ENCODE measurements around the gene KLHDC4.

The KLHDC4 gene

GRCh38 chr16:87697792-87698191 is 68.0 kb downstream of the KLHDC4 start:
- Histone ChIP-seq H3K27me3 (ENCODE audit: insufficient read depth, poor library complexity, severe bottlenecking) (no peaks in the 10 kb centered on the region), H3K9me3 (ENCODE audit: severe bottlenecking) (no peaks in the 10 kb centered on the region), H3K36me3 (ENCODE audit: low read depth) (peaks cover 9% of the 10 kb centered on the region; the same call in 1 of the 2 replicates), H3K4me1 (ENCODE audit: insufficient read depth, poor library complexity, severe bottlenecking) (no peaks in the 10 kb centered on the region), H3K27ac (ENCODE audit: poor library complexity, severe bottlenecking) (no peak overlapping the region), H3K4me3 (ENCODE audit: severe bottlenecking) (no peak overlapping the region)
- ATAC-seq (ENCODE audit: low read depth) (no peak), DNase-seq (ENCODE audit: low spot score) (no peak)
- TF ChIP-seq, protein P1, sequence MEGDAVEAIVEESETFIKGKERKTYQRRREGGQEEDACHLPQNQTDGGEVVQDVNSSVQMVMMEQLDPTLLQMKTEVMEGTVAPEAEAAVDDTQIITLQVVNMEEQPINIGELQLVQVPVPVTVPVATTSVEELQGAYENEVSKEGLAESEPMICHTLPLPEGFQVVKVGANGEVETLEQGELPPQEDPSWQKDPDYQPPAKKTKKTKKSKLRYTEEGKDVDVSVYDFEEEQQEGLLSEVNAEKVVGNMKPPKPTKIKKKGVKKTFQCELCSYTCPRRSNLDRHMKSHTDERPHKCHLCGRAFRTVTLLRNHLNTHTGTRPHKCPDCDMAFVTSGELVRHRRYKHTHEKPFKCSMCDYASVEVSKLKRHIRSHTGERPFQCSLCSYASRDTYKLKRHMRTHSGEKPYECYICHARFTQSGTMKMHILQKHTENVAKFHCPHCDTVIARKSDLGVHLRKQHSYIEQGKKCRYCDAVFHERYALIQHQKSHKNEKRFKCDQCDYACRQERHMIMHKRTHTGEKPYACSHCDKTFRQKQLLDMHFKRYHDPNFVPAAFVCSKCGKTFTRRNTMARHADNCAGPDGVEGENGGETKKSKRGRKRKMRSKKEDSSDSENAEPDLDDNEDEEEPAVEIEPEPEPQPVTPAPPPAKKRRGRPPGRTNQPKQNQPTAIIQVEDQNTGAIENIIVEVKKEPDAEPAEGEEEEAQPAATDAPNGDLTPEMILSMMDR (IDR thresholded peaks at IDR 0.05; ENCODE audit: poor library complexity, severe bottlenecking): no peak

DNA sequence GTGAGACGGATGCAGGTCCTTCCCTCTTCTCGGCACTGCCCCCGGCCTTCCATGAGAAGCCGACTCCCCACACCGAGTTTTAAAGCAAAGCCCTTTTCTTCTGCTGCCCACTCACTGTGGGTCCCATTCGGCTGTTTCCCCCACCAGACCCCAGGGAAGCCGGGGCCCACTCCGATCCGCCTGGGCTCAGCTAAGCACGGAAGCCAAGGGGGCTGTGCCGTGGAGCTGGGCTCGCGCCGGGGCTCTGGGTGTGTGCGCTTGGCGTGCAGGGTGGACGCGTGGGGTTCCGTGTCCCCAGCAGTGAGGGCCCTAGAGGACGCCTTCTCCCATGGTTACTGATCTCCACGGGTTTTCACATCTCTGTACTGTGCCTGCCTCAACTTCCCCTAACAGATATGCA is 68.5 kb downstream of the KLHDC4 start:
- 0 out of 2 replicates have a peak, but pooled peaks cover 6% of the 10 kb centered on the region for H3K36me3 ChIP-seq (ENCODE audit: low read depth)
- no peaks in the 10 kb centered on the region for H3K9me3 ChIP-seq (ENCODE audit: severe bottlenecking)
- H3K4me1 ChIP-seq (ENCODE audit: insufficient read depth, poor library complexity, severe bottlenecking): no peaks in the 10 kb centered on the region
- H3K27me3 ChIP-seq (ENCODE audit: insufficient read depth, poor library complexity, severe bottlenecking): no peaks in the 10 kb centered on the region
- no peak for ATAC-seq (ENCODE audit: low read depth)
- DNase-seq (ENCODE audit: low spot score): no peak
- no peak overlapping the region for H3K27ac ChIP-seq (ENCODE audit: poor library complexity, severe bottlenecking)
- H3K4me3 ChIP-seq (ENCODE audit: severe bottlenecking): no peak overlapping the region
- TF ChIP-seq, protein P1 (IDR thresholded peaks at IDR 0.05; ENCODE audit: poor library complexity, severe bottlenecking): no peak

DNA sequence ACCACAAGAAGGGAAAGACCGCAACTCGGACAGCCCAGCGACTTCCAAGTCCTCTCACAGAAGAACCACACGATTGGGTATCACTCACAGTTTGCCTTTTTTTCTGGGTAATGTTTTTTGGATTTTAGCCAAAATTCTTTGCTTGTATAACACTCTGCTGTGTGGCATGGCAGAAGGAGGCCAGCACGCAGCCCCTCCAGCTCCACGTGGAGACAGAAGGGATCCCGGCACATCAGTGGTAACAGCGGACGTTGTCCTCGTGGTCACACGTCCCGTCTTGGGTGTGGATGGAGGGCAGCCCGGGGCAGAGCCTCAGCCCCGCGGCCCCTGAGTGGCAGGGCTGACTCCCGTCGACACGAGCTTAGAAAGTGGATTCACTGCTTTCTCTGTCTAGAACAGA is 69.1 kb downstream of the KLHDC4 start:
- no peak overlapping the region for H3K27ac ChIP-seq (ENCODE audit: poor library complexity, severe bottlenecking)
- DNase-seq (ENCODE audit: low spot score): no peak
- TF ChIP-seq, protein P1 (IDR thresholded peaks at IDR 0.05; ENCODE audit: poor library complexity, severe bottlenecking): no peak

GRCh38 chr16:87695534-87695933 is 70.3 kb downstream of the KLHDC4 start:
- no peak for ATAC-seq (ENCODE audit: low read depth)
- Histone ChIP-seq H3K9me3 (ENCODE audit: severe bottlenecking) (no peaks in the 10 kb centered on the region), H3K36me3 (ENCODE audit: low read depth) (no peaks in the 10 kb centered on the region)

More for the DNA sequence above, 69.1 kb downstream of the KLHDC4 start:
- Histone ChIP-seq H3K4me1 (ENCODE audit: insufficient read depth, poor library complexity, severe bottlenecking) (no peaks in the 10 kb centered on the region), H3K4me3 (ENCODE audit: severe bottlenecking) (no peak overlapping the region), H3K27me3 (ENCODE audit: insufficient read depth, poor library complexity, severe bottlenecking) (no peaks in the 10 kb centered on the region), H3K36me3 (ENCODE audit: low read depth) (0 out of 2 replicates have a peak, but pooled peaks cover under 1% of the 10 kb centered on the region), H3K9me3 (ENCODE audit: severe bottlenecking) (no peaks in the 10 kb centered on the region)
- no peak for ATAC-seq (ENCODE audit: low read depth)

More at GRCh38 chr16:87695534-87695933, 70.3 kb downstream of the KLHDC4 start:
- DNase-seq (ENCODE audit: low spot score): no peak
- TF ChIP-seq, protein P1 (IDR thresholded peaks at IDR 0.05; ENCODE audit: poor library complexity, severe bottlenecking): no peak
- Histone ChIP-seq H3K27ac (ENCODE audit: poor library complexity, severe bottlenecking) (no peak overlapping the region), H3K27me3 (ENCODE audit: insufficient read depth, poor library complexity, severe bottlenecking) (no peaks in the 10 kb centered on the region), H3K4me1 (ENCODE audit: insufficient read depth, poor library complexity, severe bottlenecking) (no peaks in the 10 kb centered on the region), H3K4me3 (ENCODE audit: severe bottlenecking) (no peak overlapping the region)

Measured in RWPE2 (cell line).